Activated naive CD8-positive, alpha-beta T cell treated with anti-CD3 and anti-CD28 coated beads, Interleukin-2, amount 50 U/mL, for 24 hours (primary cell): ENCODE results near the gene UGT1A8.
"Not testable (repeated sequence)": the region's sequence is repeated elsewhere in the genome, so short reads cannot be mapped to it uniquely, and the experiment has no call there.

Experiments
- ATAC-seq: fragments of 150-1000 bp; cut with Tn5 transposase; one replicate; pipeline ENCODE4 v1.10.0; 2021
- DNase-seq: peaks from one replicate; pipeline ENCODE4 v3.0.0; 2021
- H3K27ac Mint-ChIP-seq: one replicate; pipeline ENCODE4 v1.8.0; 2021; ENCODE audit warnings: mild to moderate bottlenecking, mixed read lengths
- H3K27me3 Mint-ChIP-seq: one replicate; pipeline ENCODE4 v1.8.0; 2021; ENCODE audit warnings: mixed read lengths
- H3K36me3 Mint-ChIP-seq: one replicate; pipeline ENCODE4 v1.8.0; 2021; ENCODE audit warnings: low read depth, mixed read lengths
- H3K4me1 Mint-ChIP-seq: one replicate; pipeline ENCODE4 v1.8.0; 2021; ENCODE audit warnings: mixed read lengths
- H3K4me3 Mint-ChIP-seq: one replicate; pipeline ENCODE4 v1.8.0; 2021; ENCODE audit warnings: mild to moderate bottlenecking, moderate library complexity, mixed read lengths
- H3K9me3 Mint-ChIP-seq: one replicate; pipeline ENCODE4 v1.8.0; 2021; ENCODE audit warnings: mixed read lengths

The UGT1A8 gene

GRCh38 chr2:233617476-233617875 is at the start of gene UGT1A8:
Gene UGT1A8 (plus strand): TSS chr2:233617633. CDS start chr2:233617708, 75 bp downstream.
- not testable (repeated sequence) for DNase-seq, H3K4me1 Mint-ChIP-seq, H3K36me3 Mint-ChIP-seq, H3K27ac Mint-ChIP-seq, H3K4me3 Mint-ChIP-seq, ATAC-seq
- Mint-ChIP-seq H3K9me3 (peaks cover 19% of the 10 kb centered on the region), H3K27me3 (peaks cover 35% of the 10 kb centered on the region)

GRCh38 chr2:233571001-233571400 is 46.4 kb upstream of the UGT1A8 start:
- ATAC-seq (no peak), DNase-seq (no peak)
- Mint-ChIP-seq H3K9me3 (no peaks in the 10 kb centered on the region), H3K27ac (no peak overlapping the region), H3K4me1 (no peaks in the 10 kb centered on the region), H3K36me3 (no peaks in the 10 kb centered on the region), H3K4me3 (no peak overlapping the region), H3K27me3 (peaks cover 2% of the 10 kb centered on the region)

DNA sequence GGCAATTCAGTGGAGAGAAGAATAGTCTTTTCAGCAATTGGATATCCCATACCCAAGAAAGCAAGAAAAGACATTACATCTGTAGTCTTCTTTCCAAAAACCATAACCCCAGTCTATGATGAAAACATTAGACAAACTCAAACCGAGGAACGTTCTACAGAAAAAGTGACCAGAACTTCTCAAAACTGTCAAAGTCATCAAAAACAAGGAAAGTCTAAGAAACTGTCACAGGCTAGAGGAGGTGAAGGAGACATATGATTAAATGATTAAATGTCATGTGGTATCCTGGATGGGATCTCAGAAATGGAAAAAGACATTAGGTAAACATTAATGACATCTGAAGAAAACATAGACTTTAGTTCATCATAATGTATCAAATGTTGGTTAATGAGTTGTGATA is 46.0 kb upstream of the UGT1A8 start:
- ATAC-seq (no peak), DNase-seq (no peak)
- Mint-ChIP-seq H3K4me1 (no peaks in the 10 kb centered on the region), H3K27ac (no peak overlapping the region), H3K27me3 (peaks cover 2% of the 10 kb centered on the region), H3K36me3 (no peaks in the 10 kb centered on the region), H3K4me3 (no peak overlapping the region), H3K9me3 (no peaks in the 10 kb centered on the region)

DNA sequence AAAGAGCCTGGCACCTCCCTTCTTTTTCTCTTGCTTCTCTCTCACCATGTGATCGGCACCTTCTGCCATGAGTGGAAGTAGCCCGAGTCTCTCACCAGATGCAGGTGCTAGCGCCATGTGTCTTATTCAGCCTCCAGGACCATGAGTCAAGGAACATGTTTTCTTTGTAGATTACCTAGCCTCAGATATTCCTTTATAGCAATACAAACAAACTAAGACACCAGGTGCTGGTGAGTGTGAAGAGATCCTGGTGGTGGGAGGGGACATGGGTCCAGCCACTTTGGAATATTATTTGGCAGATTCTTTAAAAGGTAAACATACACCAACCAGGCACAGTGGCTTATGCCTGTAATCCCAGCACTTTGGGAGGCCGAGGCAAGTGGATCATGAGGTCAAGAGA is 45.0 kb upstream of the UGT1A8 start:
- Mint-ChIP-seq H3K9me3 (no peaks in the 10 kb centered on the region), H3K36me3 (no peaks in the 10 kb centered on the region), H3K27me3 (peaks cover 2% of the 10 kb centered on the region), H3K4me1 (no peaks in the 10 kb centered on the region), H3K4me3 (no peak overlapping the region), H3K27ac (no peak overlapping the region)
- DNase-seq = no peak
- no peak for ATAC-seq

GRCh38 chr2:233577341-233577740 is 40.1 kb upstream of the UGT1A8 start:
- not testable (repeated sequence) for H3K4me3 Mint-ChIP-seq, H3K9me3 Mint-ChIP-seq, H3K36me3 Mint-ChIP-seq, H3K4me1 Mint-ChIP-seq, H3K27ac Mint-ChIP-seq, DNase-seq, H3K27me3 Mint-ChIP-seq, ATAC-seq

DNA sequence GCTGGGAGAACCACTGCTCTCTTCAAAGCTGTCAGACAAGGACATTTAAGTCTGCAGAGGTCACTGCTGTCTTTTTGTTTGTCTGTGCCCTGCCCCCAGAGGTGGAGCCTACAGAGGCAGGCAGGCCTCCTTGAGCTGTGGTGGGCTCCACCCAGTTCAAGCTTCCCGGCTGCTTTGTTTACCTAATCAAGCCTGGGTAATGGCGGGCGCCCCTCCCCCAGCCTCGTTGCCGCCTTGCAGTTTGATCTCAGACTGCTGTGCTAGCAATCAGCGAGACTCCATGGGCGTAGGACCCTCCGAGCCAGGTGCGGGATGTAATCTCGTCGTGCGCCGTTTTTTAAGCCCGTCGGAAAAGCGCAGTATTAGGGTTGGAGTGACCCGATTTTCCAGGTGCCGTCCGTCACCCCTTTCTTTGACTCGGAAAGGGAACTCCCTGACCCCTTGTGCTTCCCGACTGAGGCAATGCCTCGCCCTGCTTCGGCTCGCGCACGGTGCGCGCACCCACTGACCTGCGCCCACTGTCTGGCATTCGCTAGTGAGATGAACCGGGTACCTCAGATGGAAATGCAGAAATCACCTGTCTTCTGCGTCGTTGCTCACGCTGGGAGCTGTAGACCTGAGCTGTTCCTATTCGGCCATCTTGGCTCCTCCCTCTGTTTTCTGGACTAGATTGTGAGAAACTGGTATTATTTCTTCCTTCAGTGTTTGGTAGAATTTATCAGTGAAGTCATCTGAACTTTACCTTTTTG is 34.0 kb upstream of the UGT1A8 start:
- not testable (repeated sequence) for H3K4me3 Mint-ChIP-seq, DNase-seq, H3K27ac Mint-ChIP-seq, ATAC-seq, H3K9me3 Mint-ChIP-seq, H3K4me1 Mint-ChIP-seq, H3K36me3 Mint-ChIP-seq
- H3K27me3 Mint-ChIP-seq = peaks cover 12% of the 10 kb centered on the region

DNA sequence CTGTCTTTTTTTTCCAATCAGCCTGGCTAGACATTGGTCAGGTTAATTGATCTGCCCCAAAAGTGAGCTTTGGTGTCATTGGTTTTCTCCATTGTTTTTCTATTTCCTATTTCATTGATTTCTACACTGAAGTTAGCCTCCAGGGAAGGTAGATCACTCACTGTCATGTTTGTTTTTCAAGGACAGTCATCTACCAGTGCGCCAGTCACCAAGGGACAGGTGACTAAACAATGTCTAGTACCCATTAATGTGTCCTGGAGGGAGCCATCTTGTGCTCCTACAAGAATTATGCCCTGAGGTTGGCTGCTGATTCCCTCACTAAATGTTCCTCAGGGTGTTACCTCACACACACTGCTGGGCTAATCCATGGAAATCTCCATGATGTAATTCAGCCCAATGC is 33.2 kb upstream of the UGT1A8 start:
- Mint-ChIP-seq H3K27ac (no peak overlapping the region), H3K36me3 (no peaks in the 10 kb centered on the region), H3K27me3 (peaks cover 12% of the 10 kb centered on the region), H3K9me3 (no peaks in the 10 kb centered on the region), H3K4me1 (no peaks in the 10 kb centered on the region), H3K4me3 (no peak overlapping the region)
- no peak for DNase-seq
- no peak for ATAC-seq

- no peaks in the 10 kb centered on the region for H3K9me3 Mint-ChIP-seq
- DNase-seq (no peak), ATAC-seq (no peak)
- H3K36me3 Mint-ChIP-seq = no peaks in the 10 kb centered on the region
- no peaks in the 10 kb centered on the region for H3K4me1 Mint-ChIP-seq
- peaks cover 12% of the 10 kb centered on the region for H3K27me3 Mint-ChIP-seq
- no peak overlapping the region for H3K27ac Mint-ChIP-seq
- no peak overlapping the region for H3K4me3 Mint-ChIP-seq
These were observed 29.0 kb upstream of the UGT1A8 start for GRCh38 chr2:233588400-233588799.

GRCh38 chr2:233592706-233593105 is 24.7 kb upstream of the UGT1A8 start:
- H3K9me3 Mint-ChIP-seq, DNase-seq, H3K36me3 Mint-ChIP-seq, H3K27me3 Mint-ChIP-seq, H3K4me1 Mint-ChIP-seq, H3K27ac Mint-ChIP-seq, H3K4me3 Mint-ChIP-seq, ATAC-seq: not testable (repeated sequence)

DNA sequence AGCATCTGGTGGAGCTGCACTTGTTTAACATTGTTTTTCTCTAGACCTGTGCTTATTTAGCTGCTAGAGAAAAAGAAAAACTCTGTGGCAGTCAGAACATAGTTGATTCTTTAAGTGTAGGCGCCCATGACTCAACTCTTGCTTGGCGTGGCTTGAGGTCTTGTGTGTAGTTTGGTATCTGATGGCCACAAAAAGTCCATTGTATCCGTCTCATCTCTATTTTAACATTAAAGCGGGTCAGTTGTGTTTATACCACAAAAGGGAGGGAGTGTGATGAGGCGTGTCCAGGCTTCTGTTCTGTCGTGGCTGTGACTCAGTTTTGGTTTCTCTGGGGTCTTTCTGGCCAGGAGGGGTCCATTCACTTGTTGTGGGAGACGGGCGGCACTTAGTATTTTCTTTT is 24.2 kb upstream of the UGT1A8 start:
- DNase-seq = no peak
- Mint-ChIP-seq H3K4me1 (no peaks in the 10 kb centered on the region), H3K4me3 (no peak overlapping the region), H3K27ac (no peak overlapping the region), H3K9me3 (no peaks in the 10 kb centered on the region), H3K36me3 (no peaks in the 10 kb centered on the region), H3K27me3 (no peaks in the 10 kb centered on the region)
- ATAC-seq = peak; percentile 24

DNA sequence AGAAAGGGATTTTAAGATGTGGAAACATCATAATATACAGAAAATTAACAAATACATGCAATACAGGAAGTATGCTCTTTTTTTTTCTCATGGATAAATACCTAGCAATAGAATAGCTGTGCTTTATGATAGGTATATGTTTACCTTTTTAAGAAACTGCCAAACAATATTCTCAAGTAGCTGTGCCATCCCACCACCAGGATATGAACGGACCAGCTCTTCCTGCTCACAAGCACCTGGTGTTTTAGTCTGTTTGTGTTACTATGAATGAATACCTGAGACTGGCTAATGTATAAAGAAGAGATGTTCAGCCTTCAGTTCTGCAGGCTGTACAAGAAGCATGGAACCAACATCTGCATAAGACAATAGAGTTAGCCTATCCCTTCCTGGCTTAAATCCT is 19.9 kb upstream of the UGT1A8 start:
- Mint-ChIP-seq H3K4me1 (no peaks in the 10 kb centered on the region), H3K36me3 (no peaks in the 10 kb centered on the region), H3K4me3 (no peak overlapping the region), H3K27me3 (peaks cover 13% of the 10 kb centered on the region), H3K27ac (no peak overlapping the region), H3K9me3 (no peaks in the 10 kb centered on the region)
- no peak for DNase-seq
- ATAC-seq = no peak

DNA sequence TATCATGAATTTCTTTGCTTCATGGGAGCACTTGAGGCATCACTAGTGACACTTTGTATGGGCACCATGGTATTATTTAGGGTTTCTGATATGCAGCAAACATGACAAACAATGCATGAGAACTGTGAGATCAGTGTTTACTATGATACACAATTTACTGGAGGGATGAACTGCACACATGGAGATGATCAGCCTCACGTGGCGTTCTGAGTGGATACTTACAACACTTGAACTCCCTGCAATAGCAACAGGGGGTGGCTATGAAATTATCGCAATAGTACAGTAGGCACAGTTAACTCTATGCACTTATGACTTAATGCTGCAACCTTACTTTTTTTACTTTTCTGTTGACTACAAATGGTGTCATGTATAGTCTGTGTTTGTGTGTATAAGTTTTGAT is 18.5 kb upstream of the UGT1A8 start:
- Mint-ChIP-seq H3K4me1 (no peaks in the 10 kb centered on the region), H3K4me3 (no peak overlapping the region)
- no peak for ATAC-seq

GRCh38 chr2:233600386-233600785 is 17.0 kb upstream of the UGT1A8 start:
- H3K27ac Mint-ChIP-seq = no peak overlapping the region
- H3K4me3 Mint-ChIP-seq = no peak overlapping the region
- H3K4me1 Mint-ChIP-seq = no peaks in the 10 kb centered on the region
- ATAC-seq = no peak
- H3K36me3 Mint-ChIP-seq = no peaks in the 10 kb centered on the region
- no peak for DNase-seq
- no peaks in the 10 kb centered on the region for H3K9me3 Mint-ChIP-seq
- peaks cover 13% of the 10 kb centered on the region for H3K27me3 Mint-ChIP-seq

More for the DNA sequence above, 18.5 kb upstream of the UGT1A8 start:
- no peak for DNase-seq
- H3K36me3 Mint-ChIP-seq = no peaks in the 10 kb centered on the region
- H3K27me3 Mint-ChIP-seq = peaks cover 13% of the 10 kb centered on the region
- H3K27ac Mint-ChIP-seq = no peak overlapping the region
- H3K9me3 Mint-ChIP-seq = no peaks in the 10 kb centered on the region

DNA sequence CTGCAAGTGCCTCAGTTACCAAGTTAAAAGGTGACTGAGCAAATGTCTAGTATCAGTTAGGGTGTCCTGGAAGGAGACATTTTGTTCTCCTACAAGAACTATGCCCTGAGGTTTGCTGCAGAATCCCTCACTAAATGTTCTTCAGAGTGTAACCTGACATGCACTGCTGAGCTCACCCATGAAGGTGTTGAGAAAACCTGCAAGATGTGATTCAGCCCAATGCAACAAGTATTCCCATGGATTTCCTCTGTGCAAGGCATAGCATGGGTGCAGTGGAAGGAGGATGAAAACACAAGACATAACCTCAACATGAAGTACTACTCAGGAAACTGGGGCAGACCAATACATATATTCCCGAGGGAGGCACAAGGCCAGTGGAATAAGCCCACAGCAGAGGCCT is 15.4 kb upstream of the UGT1A8 start:
- Mint-ChIP-seq H3K4me1 (no peaks in the 10 kb centered on the region), H3K9me3 (no peaks in the 10 kb centered on the region), H3K27me3 (peaks cover 13% of the 10 kb centered on the region), H3K4me3 (no peak overlapping the region), H3K36me3 (no peaks in the 10 kb centered on the region), H3K27ac (no peak overlapping the region)
- no peak for DNase-seq
- no peak for ATAC-seq

GRCh38 chr2:233603520-233603919 is 13.9 kb upstream of the UGT1A8 start:
- H3K27ac Mint-ChIP-seq = no peak overlapping the region
- ATAC-seq (no peak), DNase-seq (no peak)
- H3K36me3 Mint-ChIP-seq = no peaks in the 10 kb centered on the region
- no peak overlapping the region for H3K4me3 Mint-ChIP-seq
- no peaks in the 10 kb centered on the region for H3K9me3 Mint-ChIP-seq
- no peaks in the 10 kb centered on the region for H3K4me1 Mint-ChIP-seq
- H3K27me3 Mint-ChIP-seq = peaks cover 13% of the 10 kb centered on the region

- Mint-ChIP-seq H3K27me3 (peaks cover 13% of the 10 kb centered on the region), H3K4me1 (no peaks in the 10 kb centered on the region), H3K27ac (no peak overlapping the region), H3K36me3 (no peaks in the 10 kb centered on the region), H3K9me3 (no peaks in the 10 kb centered on the region), H3K4me3 (no peak overlapping the region)
- no peak for ATAC-seq
- no peak for DNase-seq
These were observed 12.6 kb upstream of the UGT1A8 start for GRCh38 chr2:233604826-233605225.
